HepG2 (cell line): ENCODE measurements around the gene CRMP1. TPM values are rescaled to one million over a fixed set of nuclear protein-coding genes. Genes with fewer than 3 reads are reported as not detected.

Source experiments
- ATAC-seq: fragments of 200-7000 bp; cut with Tn5 transposase; 3 replicates; pipeline ENCODE4 v1.9.1; 2020; ENCODE audit warnings: mild to moderate bottlenecking, moderate library complexity
- BruUV-seq: library from RNA; stranded (reverse); fragments of 400-500 nt; replicated peaks from 2 replicates; lab custom pipeline; 2021; lab: Mats Ljungman, UMichigan
- CTCF ChIA-PET: fragments of 300-600 bp; formaldehyde crosslinking; extraction: SDS; loops from one replicate; lab custom pipeline; 2021; ENCODE audit warnings: low total read pairs, inconsistent platforms, low intra/inter-chr PET ratio; lab: Yijun Ruan, JAX
- POLR2A ChIA-PET: fragments of 350-600 bp; sonication (Branson Sonifier 250); formaldehyde crosslinking; loops from one replicate; lab custom pipeline; 2020; ENCODE audit warnings: antibody characterized with exemption, inconsistent platforms; lab: Yijun Ruan, JAX
- DNase-seq: peaks from one replicate; pipeline ENCODE4 v3.0.0-alpha.2; 2015; ENCODE audit warnings: low spot score
- FAIRE-seq: peaks from 3 replicates; lab custom pipeline; 2011; peaks lifted over from hg19 to GRCh38; lab: Jason Lieb, UNC
- H2AFZ ChIP-seq: one replicate; pipeline ENCODE4 v1.6.1; 2011; ENCODE audit warnings: low read length, inconsistent platforms
- H3K27ac ChIP-seq: fragments of 300-600 bp; 3 replicates; pipeline ENCODE4 v1.8.0; 2011; ENCODE audit warnings: mixed run types, mild to moderate bottlenecking, mixed read lengths, low read length, inconsistent platforms; ENCODE audit not compliant: insufficient read depth; ENCODE audit errors: extremely low read length
- H3K27me3 ChIP-seq, 2 experiments: fragments of 200-600 bp in 1 of 2; 2 replicates in 1 of 2; 3 replicates in 1 of 2; pipeline versions ENCODE4 v1.6.0 to v1.8.0; 2011; ENCODE audit warnings: low read length in 2 of 2, mild to moderate bottlenecking in 2 of 2, moderate library complexity in 2 of 2, inconsistent platforms in 1 of 2; ENCODE audit not compliant: insufficient read depth in 2 of 2, control insufficient read depth in 1 of 2
- H3K36me3 ChIP-seq, 2 experiments: fragments of 200-600 bp in 1 of 2; replicated peaks in 1 of 2; 2 replicates in 1 of 2; 3 replicates in 1 of 2; pipeline versions ENCODE4 v1.5.1 to v1.8.0; 2011; ENCODE audit warnings: low read length in 2 of 2, inconsistent platforms in 1 of 2; ENCODE audit not compliant: insufficient read depth in 2 of 2, control insufficient read depth in 1 of 2
- H3K4me1 ChIP-seq: 2 replicates; pipeline ENCODE4 v1.5.1; 2012; ENCODE audit warnings: low read length, inconsistent platforms; ENCODE audit not compliant: insufficient read depth
- H3K4me2 ChIP-seq: 2 replicates; pipeline ENCODE4 v1.6.0; 2011; ENCODE audit warnings: low read depth, low read length, inconsistent platforms
- H3K4me3 ChIP-seq, 3 experiments: fragments of 200-600 bp in 1 of 3; sonication (generic), shearing (Covaris generic) in 1 of 3; replicated peaks in 1 of 3; 2 replicates each; pipeline ENCODE4 v1.5.1; 2011 to 2016; ENCODE audit warnings: low read length in 3 of 3, inconsistent platforms in 2 of 3, low read depth in 2 of 3, mild to moderate bottlenecking in 2 of 3, control low read depth in 1 of 3, mixed read lengths in 1 of 3; ENCODE audit not compliant: insufficient read depth in 1 of 3
- H3K79me2 ChIP-seq: one replicate; pipeline ENCODE4 v1.6.1; 2011; ENCODE audit warnings: low read length, inconsistent platforms; ENCODE audit not compliant: insufficient read depth
- H3K9ac ChIP-seq: 2 replicates; pipeline ENCODE4 v1.6.0; 2011; ENCODE audit warnings: mild to moderate bottlenecking, low read depth, low read length, inconsistent platforms; ENCODE audit not compliant: insufficient read depth
- H3K9me3 ChIP-seq: 2 replicates; pipeline ENCODE4 v1.5.1; 2012; ENCODE audit warnings: mild to moderate bottlenecking, low read length
- H4K20me1 ChIP-seq: 2 replicates; pipeline ENCODE4 v1.6.0; 2011; ENCODE audit warnings: inconsistent platforms, mild to moderate bottlenecking, low read length, moderate library complexity; ENCODE audit not compliant: insufficient read depth
- KDM4B ChIP-seq: sonication (generic); formaldehyde crosslinking; IDR thresholded peaks from 2 replicates; pipeline ENCODE4 v1.4.0; 2020; ENCODE audit warnings: missing genetic modification reagents
- NCOA5 ChIP-seq: sonication (generic); formaldehyde crosslinking; IDR thresholded peaks from 2 replicates; pipeline ENCODE4 v1.4.0; 2020; ENCODE audit warnings: missing genetic modification reagents
- PCBP1 ChIP-seq: fragments of 200-400 bp; formaldehyde crosslinking; IDR thresholded peaks from 2 replicates; pipeline ENCODE4 v1.6.1; 2017; ENCODE audit warnings: mild to moderate bottlenecking, low read depth, low read length, borderline replicate concordance
- RFX3 ChIP-seq: IDR thresholded peaks from 2 replicates; pipeline ENCODE4 v1.6.1; 2016; ENCODE audit warnings: missing biosample characterization, missing genetic modification reagents
- TGIF2 ChIP-seq: IDR thresholded peaks from 2 replicates; pipeline ENCODE4 v1.6.1; 2016; ENCODE audit warnings: control low read depth, missing compliant biosample characterization
- UBTF ChIP-seq: sonication (generic); formaldehyde crosslinking; IDR thresholded peaks from 2 replicates; pipeline ENCODE4 v1.4.0; 2020; ENCODE audit warnings: mild to moderate bottlenecking, missing genetic modification reagents
- ZFP82 ChIP-seq: sonication (generic); formaldehyde crosslinking; IDR thresholded peaks from 2 replicates; pipeline ENCODE4 v1.5.1; 2020; ENCODE audit warnings: mild to moderate bottlenecking, missing genetic modification reagents, borderline replicate concordance
- ZNF234 ChIP-seq: sonication (generic); formaldehyde crosslinking; conservative IDR thresholded peaks from 2 replicates; pipeline ENCODE4 v1.5.1; 2020; ENCODE audit warnings: mild to moderate bottlenecking, missing genetic modification reagents
- ZNF335 ChIP-seq: sonication (generic); formaldehyde crosslinking; IDR thresholded peaks from 2 replicates; pipeline ENCODE4 v1.4.0; 2020; ENCODE audit warnings: missing genetic modification reagents
- WGBS: methylation state at CpG from one replicate; pipeline ENCODE4 v1.1.6; 2017; ENCODE audit warnings: low lambda C conversion rate; 5-methylcytosine and 5-hydroxymethylcytosine counted together
- in situ Hi-C: cut with HindIII; loops from 2 replicates; pipeline ENCODE4 v1.10.0; 2017; ENCODE audit warnings: low pct_unique_long_range_greater_than_20kb; ENCODE audit not compliant: extremely low pct_ligation_motif_present
- intact Hi-C: fragments of 100-400 bp; cut with micrococcal nuclease; formaldehyde crosslinking; loops from one replicate; pipeline ENCODE4 v1.10.0; 2022; ENCODE audit not compliant: unreplicated experiment
- polyA plus RNA-seq, 8 experiments: library from polyadenylated mRNA; depleted of rRNA in 3 of 8; stranded (reverse) in 7 of 8; unstranded in 1 of 8; fragments of >200 nt; fragmentation: Illumina TruSeq in 4 of 8; extraction: Trizol in 4 of 8; gene quantifications; 2 replicates each; pipeline versions ENCODE4 v1.2.1 to v1.2.3, GENCODE V29; 2011 to 2016; ENCODE audit warnings: low read depth in 4 of 8, missing spikeins in 1 of 8, mixed read lengths in 1 of 8; ENCODE audit not compliant: insufficient read depth in 1 of 8
- total RNA-seq, 5 experiments: library from RNA; depleted of rRNA; stranded (reverse); fragments of >200 nt; fragmentation: Illumina TruSeq; extraction: Trizol; gene quantifications; 2 replicates each; pipeline ENCODE4 v1.2.3, GENCODE V29; 2016; ENCODE audit warnings: low read depth in 1 of 5

The CRMP1 gene
- total and polyA plus RNA-seq, 2 of the 13 experiments (the other 11 are each of a cell fraction or from before 2014, with no cell fraction given) = not detected

GRCh38 chr4:5776510-5776909 is 116.4 kb downstream of the CRMP1 start:
- ChIA-PET CTCF (no interaction called here), POLR2A (no interaction called here)
- H3K9ac ChIP-seq = no peak overlapping the region
- H2AFZ ChIP-seq = no peak overlapping the region
- no peaks in the 10 kb centered on the region for H3K4me1 ChIP-seq
- H3K79me2 ChIP-seq = no peaks in the 10 kb centered on the region
- FAIRE-seq (no peak), DNase-seq (no peak), ATAC-seq (no peak)
- H3K4me2 ChIP-seq = no peak overlapping the region
- no peak for TF ChIP-seq KDM4B (CRISPR knock-in tag)
- TF ChIP-seq NCOA5 (CRISPR knock-in tag) = no peak
- TF ChIP-seq PCBP1 = no peak
- TF ChIP-seq TGIF2 (CRISPR knock-in tag) = no peak
- no peak for TF ChIP-seq ZNF234 (CRISPR knock-in tag)
- no peak for TF ChIP-seq RFX3 (CRISPR knock-in tag)
- TF ChIP-seq UBTF = no peak
- no peak for TF ChIP-seq ZNF335 (CRISPR knock-in tag)
- TF ChIP-seq ZFP82 (CRISPR knock-in tag) = peak; percentile 76; the same call in 1 of the 2 replicates
- no peaks in the 10 kb centered on the region for H3K27me3 ChIP-seq
- no TSS peak for BruUV-seq
- H3K27ac ChIP-seq = no peak overlapping the region
- 0 out of 5 replicates have a peak, but pooled peaks cover 0 to 5% of the 10 kb centered on the region in 2 experiments for H3K36me3 ChIP-seq
- WGBS = 91% methylated on average over 1 of the region's 1 CpG
- peaks cover 21% of the 10 kb centered on the region for H3K9me3 ChIP-seq
- no peaks in the 10 kb centered on the region for H4K20me1 ChIP-seq
- in situ Hi-C loops = no loop called here
- intact Hi-C loops = no loop called here
- H3K4me3 ChIP-seq = no peak overlapping the region
